ENCODE data around the gene TMEM233. TPM values are rescaled to one million over a fixed set of nuclear protein-coding genes. Genes with fewer than 3 reads are reported as not detected.

TMEM233 gene
- polyA plus RNA-seq, 1 donor from 2014 or later, result not detected

- Histone ChIP-seq H4K20me1 (ENCODE audit: insufficient read depth) (no peaks in the 10 kb centered on the region), H3K4me2 (ENCODE audit: low read length) (no peak overlapping the region), H3K27ac (ENCODE audit: low read length) (no peak overlapping the region), H3F3A (ENCODE audit: insufficient read depth, low read length, poor library complexity, severe bottlenecking) (no peaks in the 10 kb centered on the region), H3K27me3 (ENCODE audit: insufficient read depth, low read depth, low read length) (no peaks in the 10 kb centered on the region), H3K36me3 (ENCODE audit: insufficient read depth, low read length) (no peaks in the 10 kb centered on the region), H3K9ac (ENCODE audit: low read length) (no peak overlapping the region), H3K79me2 (replicated peaks; ENCODE audit: insufficient read depth, low read length) (no peaks in the 10 kb centered on the region), H3K4me3 (ENCODE audit: low read length) (no peak overlapping the region), H3K9me3 (ENCODE audit: low read length) (no peaks in the 10 kb centered on the region), H2AFZ (ENCODE audit: low read depth, low read length) (no peak overlapping the region), H3K9me2 (ENCODE audit: insufficient read depth, low read length) (no peaks in the 10 kb centered on the region)
- no peak for TF ChIP-seq TAF1 (IDR thresholded peaks at IDR 0.05; ENCODE audit: low read depth)
- TF ChIP-seq SMC3 (conservative IDR thresholded peaks at IDR 0.05; ENCODE audit: poor library complexity), result no peak
- TF ChIP-seq POLR2AphosphoS5 (IDR thresholded peaks at IDR 0.05), result no peak
- TF ChIP-seq CTCF (IDR thresholded peaks at IDR 0.05; ENCODE audit: poor library complexity, severe bottlenecking), result no peak
- TF ChIP-seq EP300 (conservative IDR thresholded peaks at IDR 0.05; ENCODE audit: poor library complexity, severe bottlenecking), result no peak
- no peak for TF ChIP-seq EZH2 (IDR thresholded peaks at IDR 0.05; ENCODE audit: borderline replicate concordance, insufficient read depth, low read length, poor library complexity, severe bottlenecking)
- no peak for TF ChIP-seq REST (IDR thresholded peaks at IDR 0.05; ENCODE audit: borderline replicate concordance)
- TF ChIP-seq RAD21 (conservative IDR thresholded peaks at IDR 0.05), result no peak
- TF ChIP-seq MXI1 (conservative IDR thresholded peaks at IDR 0.05; ENCODE audit: poor library complexity, severe bottlenecking), result no peak
Measured at GRCh38 chr12:119624966-119625365, 31.4 kb downstream of the TMEM233 start.

GRCh38 chr12:119627019-119627643 lies 33.6 kb downstream of the TMEM233 start:
- Histone ChIP-seq H3K9me3 (ENCODE audit: low read length) (no peaks in the 10 kb centered on the region), H3K4me3 (ENCODE audit: low read length) (no peak overlapping the region), H3K27me3 (ENCODE audit: insufficient read depth, low read depth, low read length) (no peaks in the 10 kb centered on the region), H3K36me3 (ENCODE audit: insufficient read depth, low read length) (no peaks in the 10 kb centered on the region), H3K9me2 (ENCODE audit: insufficient read depth, low read length) (no peaks in the 10 kb centered on the region), H4K20me1 (ENCODE audit: insufficient read depth) (no peaks in the 10 kb centered on the region), H2AFZ (ENCODE audit: low read depth, low read length) (no peak overlapping the region), H3K4me2 (ENCODE audit: low read length) (no peak overlapping the region), H3F3A (ENCODE audit: insufficient read depth, low read length, poor library complexity, severe bottlenecking) (no peaks in the 10 kb centered on the region), H3K79me2 (replicated peaks; ENCODE audit: insufficient read depth, low read length) (no peaks in the 10 kb centered on the region), H3K27ac (ENCODE audit: low read length) (no peak overlapping the region), H3K9ac (ENCODE audit: low read length) (no peak overlapping the region)
- TF ChIP-seq TAF1 (IDR thresholded peaks at IDR 0.05; ENCODE audit: low read depth) (no peak), EP300 (conservative IDR thresholded peaks at IDR 0.05; ENCODE audit: poor library complexity, severe bottlenecking) (no peak), EZH2 (IDR thresholded peaks at IDR 0.05; ENCODE audit: borderline replicate concordance, insufficient read depth, low read length, poor library complexity, severe bottlenecking) (no peak), RAD21 (conservative IDR thresholded peaks at IDR 0.05) (no peak), POLR2AphosphoS5 (IDR thresholded peaks at IDR 0.05) (no peak), SMC3 (conservative IDR thresholded peaks at IDR 0.05; ENCODE audit: poor library complexity) (no peak), CTCF (IDR thresholded peaks at IDR 0.05; ENCODE audit: poor library complexity, severe bottlenecking) (no peak), MXI1 (conservative IDR thresholded peaks at IDR 0.05; ENCODE audit: poor library complexity, severe bottlenecking) (no peak), REST (IDR thresholded peaks at IDR 0.05; ENCODE audit: borderline replicate concordance) (no peak)
